ENCODE results near the gene DNAAF5. TPM values are rescaled to one million over a fixed set of nuclear protein-coding genes. Genes with fewer than 3 reads are reported as not detected.
"Not testable (repeated sequence)": the region's sequence is repeated elsewhere in the genome, so short reads cannot be mapped to it uniquely, and the experiment has no call there.

Gene DNAAF5
- polyA plus RNA-seq, 3 donors, result 39.8 to 43.8 (median 39.9) TPM

DNA sequence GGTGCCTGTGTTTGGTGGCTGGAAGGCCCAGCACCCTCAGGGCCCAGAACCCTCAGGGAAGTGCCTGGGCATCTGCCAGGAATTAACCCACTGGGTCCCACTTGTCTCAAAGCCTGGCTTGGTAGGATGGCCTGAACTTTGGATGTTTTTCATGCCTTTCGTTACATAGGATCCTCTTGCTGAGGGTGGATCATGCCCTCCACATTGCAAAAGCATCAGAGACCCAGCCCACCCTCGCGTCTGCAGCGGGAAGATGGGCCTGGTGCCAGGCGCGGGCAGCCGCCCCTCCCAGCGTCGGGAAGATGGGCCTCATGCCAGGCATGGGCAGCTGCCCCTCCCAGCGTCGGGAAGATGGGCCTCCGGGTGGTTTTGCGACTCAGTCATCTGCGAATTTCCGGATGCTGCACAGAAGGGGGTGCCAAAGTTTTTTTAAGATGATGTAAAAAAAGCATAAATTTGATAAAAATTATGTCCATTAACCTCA lies 52.5 kb downstream of the DNAAF5 start:
- no peak for DNase-seq

DNA sequence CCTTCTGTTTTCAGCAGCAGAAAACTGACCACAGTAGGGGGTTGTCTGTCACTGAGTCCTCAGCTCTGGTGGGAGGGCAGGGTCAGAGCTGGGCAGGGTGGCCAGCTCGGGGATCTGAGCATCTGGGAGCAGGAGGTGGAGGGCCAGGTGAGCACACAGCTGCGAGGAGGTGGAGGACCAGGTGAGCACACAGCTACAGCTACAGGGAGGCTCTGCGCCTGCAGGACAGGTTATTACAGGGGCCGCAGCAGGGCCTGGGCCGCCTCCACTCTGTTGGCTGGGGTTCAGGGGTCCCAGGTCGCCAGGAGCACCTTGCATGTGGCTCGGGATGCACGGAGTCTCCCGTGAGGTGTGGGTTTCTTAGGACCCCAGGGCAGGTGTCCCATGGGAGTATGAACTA lies 53.0 kb downstream of the DNAAF5 start:
- DNase-seq, result no peak

DNA sequence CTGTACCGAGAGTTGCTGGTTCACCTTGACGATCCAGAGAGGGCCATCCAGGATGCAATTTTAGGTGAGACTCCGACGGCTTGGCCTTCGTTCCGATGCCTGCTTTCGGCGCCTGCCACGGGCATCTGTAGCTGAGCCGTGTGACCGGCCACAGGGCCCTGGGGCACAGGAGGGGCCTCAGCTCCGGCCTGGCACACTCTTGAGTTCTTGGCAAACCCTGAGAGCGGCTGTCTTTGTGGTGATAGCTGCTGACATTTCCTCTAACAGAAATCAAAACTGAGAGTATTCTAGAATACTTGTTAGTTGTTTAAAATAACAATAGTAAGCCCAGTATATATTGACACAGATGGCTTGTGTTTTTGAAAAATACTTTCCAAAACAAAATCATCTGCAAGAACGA lies 53.6 kb downstream of the DNAAF5 start:
- no peak for DNase-seq

DNA sequence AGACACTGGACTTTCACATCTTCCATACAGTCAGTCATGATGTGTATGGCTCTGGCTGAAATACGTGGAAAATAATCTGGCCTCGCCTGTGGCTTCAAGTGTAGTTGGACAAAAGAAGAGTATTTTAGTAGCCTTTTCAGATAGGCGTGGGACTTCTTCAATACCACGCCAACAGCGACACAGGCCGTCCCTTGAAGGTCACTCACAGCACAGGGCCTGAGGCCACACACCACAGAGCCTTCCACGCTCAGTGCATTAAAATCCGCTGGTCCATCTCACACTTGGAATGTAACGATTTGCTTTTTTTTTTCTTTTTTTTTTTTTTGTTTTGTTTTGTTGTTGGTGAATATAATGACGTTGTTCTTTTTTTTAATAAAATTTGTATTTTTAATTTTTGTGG lies 54.0 kb downstream of the DNAAF5 start:
- DNase-seq, result no peak

DNA sequence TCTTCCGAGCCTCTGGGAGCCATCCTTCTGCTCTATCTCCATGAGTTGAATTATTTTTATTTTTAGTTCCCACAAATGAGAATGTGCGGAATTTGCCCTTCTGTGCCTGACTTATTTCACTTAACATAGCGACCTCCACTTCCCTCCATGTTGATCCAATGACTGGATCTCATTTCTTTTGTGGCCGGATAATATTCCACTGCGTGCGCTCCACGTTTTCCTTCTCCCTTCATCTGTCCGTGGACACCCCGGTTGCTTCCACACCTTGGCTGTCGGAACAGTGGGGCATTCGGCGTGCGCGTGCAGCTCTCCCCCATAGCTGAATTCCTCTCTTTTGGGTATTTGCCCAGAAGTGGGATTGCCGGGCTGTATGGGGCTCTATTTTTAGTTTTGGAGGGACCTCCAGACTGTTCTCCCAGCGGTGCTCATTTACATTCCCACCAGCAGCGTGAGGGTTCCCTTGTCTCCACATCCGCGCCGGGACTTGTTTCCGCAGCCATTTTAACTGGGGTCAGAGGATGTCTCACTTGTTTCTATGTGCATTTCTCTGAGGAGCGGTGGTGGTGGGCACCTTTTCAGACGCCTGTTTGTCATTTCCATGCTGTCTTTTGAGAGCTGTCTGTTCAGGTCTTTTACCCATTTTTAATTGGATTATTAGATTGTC lies 54.8 kb downstream of the DNAAF5 start:
- no peak for DNase-seq

DNA sequence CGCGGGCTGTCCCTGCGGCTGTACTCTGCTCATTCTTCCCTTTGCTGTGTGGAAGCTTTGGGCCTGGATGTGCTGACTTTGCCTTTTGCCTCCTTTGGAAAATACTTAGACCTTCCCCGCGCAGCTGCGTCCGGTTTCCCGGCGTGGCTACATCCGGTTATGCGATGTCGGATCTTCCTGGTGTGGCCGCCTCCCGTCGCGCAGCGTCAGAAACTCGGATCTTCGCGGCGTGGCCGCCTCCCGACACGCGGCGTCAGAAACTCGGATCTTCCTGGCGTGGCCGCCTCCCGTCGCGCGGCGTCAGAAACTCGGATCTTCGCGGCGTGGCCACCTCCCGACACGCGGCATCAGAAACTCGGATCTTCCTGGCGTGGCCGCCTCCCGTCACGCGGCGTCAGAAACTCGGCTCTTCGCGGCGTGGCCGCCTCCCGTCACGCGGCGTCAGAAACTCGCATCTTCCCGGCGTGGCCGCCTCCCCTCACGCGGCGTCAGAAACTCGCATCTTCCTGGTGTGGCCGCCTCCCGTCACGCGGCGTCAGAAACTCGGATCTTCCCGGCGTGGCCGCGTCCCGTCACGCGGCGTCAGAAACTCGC lies 55.5 kb downstream of the DNAAF5 start:
- DNase-seq, result no peak

DNA sequence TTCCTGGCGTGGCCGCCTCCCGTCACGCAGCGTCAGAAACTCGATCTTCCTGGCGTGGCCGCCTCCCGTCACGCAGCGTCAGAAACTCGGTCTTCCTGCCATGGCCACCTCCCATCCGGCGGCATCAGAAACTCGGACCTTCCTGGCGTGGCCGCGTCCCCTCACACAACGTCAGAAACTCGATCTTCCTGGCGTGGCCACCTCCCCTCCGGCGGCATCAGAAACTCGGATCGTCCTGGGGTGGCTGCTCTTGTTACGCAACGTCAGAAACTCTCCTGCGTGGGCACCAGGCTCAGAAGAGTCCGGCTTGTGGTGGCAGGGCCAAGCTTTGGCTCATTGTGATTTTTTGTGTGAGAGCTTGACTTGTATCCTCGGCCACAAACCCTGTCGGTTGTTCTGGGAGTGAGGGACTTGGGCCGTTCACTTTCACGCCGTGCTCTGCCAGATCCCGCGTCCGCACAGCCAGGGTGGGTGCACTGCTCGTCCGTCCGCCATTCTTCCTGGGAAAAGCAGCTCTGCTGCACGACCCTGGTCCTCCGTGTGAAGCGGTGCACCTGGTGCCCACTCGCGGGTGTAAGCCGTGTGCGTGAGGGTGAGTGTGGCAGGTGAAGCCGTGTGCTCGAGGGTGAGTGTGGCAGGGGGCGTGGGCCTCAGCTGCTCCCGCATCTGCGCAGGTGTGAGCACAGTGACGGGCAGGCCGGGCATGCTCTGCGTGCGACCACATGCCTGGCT lies 56.4 kb downstream of the DNAAF5 start:
- no peak for DNase-seq

DNA sequence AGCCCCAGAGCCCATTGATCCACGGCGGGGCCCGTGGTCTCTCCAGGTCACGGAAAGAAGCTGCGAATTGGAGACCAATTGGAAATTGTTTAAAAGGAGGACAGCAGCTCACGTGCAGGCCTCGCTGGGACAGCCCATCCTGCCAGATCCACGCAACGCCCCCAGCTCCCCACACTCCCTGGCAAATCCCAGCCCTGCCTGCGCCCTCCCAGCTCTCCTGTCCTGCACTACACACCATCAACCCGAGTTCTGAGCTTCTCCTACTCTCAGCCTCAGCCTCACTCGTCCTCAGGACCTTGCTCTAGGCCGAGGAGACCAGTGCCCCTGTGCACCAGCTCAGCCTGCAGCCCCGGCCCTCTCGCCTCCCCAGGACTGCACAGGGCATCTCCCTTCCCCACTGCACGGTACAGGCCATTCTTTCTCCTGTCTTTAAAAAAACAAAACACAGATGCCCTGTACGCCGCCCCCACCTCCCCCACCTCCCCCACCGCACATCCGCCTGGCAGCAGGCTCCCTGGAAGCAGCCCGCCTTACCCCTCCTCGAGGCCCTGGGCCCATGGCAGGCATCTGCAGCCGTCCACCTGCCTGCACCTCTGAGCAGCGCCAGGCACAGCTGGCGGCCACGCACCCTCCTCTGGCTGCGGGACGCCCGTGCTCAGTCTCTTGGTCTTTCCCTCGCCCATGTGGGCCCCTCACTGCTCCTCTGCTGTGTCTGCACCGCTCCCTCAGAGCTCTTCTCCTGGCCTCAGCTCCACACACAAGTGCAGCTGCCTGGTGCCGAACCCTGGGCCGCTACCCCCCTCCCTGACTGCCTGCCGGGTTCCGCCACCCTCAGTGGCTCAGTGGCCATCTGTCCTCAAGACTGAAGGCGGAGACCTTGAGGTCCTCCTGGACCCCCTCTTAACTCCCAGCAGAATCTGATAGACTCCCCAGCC lies 57.3 kb downstream of the DNAAF5 start:
- DNase-seq, result no peak

DNA sequence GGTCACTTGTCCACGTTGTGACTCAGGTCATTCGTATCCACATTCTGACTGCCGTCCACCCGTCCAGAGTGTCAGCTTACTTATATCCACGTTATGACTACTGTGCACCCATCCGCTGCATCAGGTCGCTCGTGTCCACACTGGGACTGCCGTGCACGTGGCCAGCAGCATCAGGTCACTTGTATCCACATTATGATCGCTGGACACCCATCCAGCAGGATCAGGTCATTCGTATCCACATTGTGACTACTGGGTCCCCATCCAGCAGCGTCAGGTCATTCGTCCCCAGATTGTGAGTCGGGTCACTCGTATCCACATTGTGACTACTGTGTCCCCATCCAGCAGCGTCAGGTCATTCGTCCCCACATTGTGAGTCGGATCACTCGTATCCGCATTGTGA lies 58.5 kb downstream of the DNAAF5 start:
- no peak for DNase-seq

DNA sequence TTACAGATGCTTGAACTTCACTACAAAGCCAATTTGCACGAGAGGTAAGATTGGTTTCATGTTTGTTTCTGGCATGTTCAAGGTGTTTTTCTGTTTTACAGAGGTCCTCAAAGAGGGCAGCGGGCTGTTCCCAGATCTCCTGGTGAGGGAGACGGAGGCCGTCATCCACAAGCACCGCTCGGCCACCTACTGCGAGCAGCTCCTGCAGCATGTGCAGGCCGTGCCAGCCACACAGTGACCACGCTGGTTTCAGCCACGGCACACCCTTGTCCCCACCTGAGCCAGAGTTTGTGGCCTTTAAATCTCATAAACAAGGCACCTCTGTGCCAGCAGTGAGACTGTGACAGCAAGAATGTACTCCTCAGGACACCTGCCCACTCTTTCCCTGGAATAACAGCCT lies 58.9 kb downstream of the DNAAF5 start:
- DNase-seq, result no peak

DNA sequence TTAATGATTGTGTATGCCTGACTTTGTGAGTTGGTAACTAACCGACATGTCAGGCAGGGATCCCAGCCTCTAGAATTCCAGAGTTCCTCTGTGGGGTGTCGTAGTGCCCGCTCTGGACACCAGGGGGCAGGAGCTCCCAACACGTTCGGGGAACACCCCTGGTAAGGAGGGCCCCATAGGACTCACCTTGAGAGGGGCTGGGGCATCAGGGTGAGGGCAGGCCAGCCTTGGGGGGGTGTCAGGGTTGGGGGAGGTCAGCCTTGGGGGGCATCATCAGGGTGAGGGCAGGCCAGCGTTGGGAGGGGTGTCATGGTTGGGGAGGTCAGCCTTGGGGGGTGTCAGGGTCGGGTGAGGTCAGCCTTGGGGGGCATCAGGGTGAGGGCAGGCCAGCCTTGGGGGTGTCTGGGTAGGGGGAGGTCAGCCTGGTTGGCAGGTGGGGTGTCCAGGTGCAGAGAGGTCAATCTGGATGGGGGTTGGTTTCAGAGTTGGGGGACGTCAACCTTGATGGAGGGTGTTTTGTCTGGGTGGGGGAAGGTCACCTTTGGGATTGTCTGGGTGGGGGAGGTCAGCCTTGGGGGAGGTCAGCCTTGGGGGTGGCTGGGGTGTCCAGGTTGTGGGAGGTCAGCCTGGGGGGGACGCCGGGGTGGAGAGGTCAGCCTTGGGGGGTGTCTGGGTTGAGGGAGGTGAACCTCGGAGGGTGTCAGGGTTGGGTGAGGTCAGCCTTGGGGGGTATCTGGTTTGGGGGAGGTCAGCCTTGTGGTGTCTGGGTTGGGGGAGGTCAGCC lies 60.2 kb downstream of the DNAAF5 start:
- DNase-seq, result no peak

DNA sequence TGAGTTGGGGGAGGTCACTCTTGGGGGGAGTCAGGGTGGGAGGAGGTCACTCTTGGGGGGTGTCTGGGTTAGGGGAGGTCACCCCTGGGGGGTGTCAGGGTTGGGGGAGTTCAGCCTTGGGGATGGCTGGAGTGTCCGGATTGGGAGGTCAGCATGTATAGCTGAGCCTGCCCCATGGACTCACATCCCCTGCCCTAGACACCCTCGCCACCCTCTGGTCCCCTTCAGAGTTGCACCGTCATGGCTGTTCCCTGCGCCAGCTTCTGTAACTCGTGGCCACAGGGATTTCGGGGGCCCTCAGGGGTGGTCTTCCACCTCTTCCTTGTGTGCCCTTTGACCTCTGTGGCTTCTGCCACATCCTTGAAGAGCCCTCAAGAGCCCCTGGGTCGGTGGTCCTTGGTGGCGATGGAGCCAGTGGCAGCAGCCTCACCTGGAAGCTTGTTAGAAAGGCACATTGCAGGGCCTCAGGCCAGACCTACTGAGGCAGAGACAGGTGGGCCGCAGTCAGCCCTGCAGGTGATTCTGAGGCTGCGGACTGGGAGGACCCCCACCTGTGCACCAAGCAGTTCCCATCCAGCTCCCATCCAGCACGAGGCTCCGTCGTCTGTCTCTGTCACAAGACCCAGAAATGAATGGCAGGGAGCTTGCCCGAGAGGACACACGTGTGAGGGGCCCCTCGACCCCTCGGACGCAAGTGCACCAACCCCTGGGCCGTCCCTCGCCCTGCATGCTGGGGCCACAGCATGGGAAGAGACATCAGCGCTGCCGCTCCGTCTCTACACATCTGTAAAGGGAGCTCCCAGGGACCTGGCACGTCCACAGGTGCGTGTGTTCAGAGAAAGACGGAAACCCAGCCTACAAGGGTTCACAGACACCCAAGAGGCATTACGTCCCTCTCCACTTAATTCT lies 61.1 kb downstream of the DNAAF5 start:
- no peak for DNase-seq

DNA sequence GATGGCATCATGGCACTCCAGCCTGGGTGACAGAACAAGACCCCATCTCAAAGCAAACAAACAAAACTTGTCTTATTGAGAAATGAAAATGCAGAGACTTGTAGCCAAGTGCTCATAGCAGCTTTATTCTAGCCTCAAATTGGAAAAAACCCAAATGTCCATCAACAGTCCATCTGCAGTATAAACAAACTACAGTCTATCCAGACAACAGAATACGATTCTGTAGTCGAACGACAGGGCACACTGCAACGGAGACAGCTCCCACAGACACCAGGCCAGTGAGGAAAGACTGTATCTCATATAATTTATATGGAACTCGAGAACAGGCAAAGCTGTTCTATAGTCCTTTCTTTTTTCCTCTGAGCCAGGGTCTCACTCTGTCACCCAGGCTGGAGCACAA lies 65.0 kb downstream of the DNAAF5 start:
- DNase-seq, result no peak

DNA sequence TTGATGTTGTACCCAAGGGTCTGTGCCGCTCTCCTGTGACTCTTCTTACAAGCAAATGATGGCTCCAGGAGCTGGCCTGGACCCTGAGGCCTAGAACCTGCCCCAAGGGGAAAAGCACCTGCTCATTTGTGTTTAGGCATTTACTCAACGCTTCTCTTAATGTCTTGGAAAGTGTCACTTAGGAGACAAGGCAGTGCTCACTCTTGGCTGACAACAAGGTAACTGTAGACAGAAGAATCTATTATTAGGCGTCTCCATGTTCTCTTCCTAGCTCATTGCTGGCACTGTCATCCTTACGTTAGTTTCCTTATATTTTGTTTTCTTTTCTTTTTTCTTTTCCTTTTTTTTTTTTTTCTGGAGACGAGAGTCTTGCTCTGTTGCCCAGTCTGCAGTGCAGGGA lies 67.7 kb downstream of the DNAAF5 start:
- no peak for DNase-seq

DNA sequence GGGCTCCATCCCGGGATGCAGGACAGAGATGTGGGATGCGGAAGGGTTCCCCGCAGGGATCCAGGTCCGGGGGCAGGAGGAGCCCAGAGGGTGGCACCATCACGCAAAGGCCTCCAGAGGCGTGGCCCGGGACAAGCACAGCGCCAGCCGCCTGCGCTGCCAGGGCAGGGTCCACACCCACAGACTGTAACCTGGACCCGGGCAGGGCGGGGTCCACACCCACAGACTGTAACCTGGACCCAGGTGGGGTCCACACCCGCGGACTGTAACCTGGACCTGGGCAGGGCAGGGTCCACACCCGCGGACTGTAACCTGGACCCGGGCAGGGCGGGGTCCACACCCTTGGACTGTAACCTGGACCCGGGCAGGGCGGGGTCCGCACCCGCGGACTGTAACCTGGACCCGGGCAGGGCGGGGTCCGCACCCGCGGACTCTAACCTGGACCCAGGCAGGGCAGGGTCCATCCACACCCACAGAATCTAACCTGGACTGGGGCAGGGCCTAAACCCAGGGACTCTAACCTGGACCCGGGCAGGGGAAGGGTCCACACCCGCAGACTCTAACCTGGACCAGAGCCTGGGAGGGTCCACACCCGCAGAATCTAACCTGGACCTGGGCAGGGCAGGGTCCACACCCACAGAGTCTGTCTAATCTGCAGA lies 68.3 kb downstream of the DNAAF5 start:
- DNase-seq, result no peak

DNA sequence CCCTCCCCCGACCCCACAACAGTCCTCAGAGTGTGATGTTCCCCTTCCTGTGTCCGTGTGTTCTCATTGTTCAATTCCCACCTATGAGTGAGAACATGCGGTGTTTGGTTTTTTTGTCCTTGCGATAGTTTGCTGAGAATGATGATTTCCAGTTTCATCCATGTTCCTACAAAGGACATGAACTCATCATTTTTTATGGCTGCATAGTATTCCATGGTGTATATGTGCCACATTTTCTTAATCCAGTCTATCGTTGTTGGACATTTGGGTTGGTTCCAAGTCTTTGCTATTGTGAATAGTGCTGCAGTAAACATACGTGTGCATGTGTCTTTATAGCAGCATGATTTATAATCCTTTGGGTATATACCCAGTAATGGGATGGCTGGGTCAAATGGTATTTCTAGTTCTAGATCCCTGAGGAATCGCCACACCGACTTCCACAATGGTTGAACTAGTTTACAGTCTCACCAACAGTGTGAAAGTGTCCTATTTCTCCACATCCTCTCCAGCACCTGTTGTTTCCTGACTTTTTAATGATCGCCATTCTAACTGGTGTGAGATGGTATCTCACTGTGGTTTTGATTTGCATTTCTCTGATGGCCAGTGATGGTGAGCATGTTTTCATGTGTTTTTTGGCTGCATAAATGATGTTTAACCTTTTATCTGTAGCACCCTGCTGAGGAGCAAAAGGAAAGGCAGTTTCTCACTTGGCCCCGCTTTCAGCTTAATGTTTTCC lies 70.1 kb downstream of the DNAAF5 start:
- DNase-seq, result not testable (repeated sequence)

DNA sequence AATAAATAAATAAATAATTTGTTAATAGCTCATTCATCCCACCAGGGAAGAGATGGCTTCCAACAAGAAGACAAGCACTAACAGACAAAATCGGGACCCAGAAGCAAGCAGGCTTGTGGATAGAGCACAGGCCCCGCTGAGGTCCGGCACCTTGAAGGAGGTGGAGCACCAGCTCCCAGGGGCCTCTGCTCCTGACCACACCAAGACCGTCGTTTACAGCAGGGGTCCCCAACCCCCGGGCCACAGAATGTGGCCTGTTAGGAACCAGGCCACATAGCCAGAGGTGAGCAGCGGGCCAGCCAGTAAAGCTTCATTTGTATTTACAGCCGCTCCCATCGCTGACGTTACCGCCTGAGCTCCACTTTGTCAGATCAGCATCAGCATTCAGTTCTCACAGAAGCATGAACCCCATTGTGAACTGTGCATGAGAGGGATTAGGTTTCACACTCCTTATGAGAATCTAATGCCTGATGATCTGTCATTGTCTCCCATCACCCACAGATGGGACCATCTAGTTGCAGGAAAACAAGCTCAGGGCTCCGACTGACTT lies 72.5 kb downstream of the DNAAF5 start:
- DNase-seq, result no peak

DNA sequence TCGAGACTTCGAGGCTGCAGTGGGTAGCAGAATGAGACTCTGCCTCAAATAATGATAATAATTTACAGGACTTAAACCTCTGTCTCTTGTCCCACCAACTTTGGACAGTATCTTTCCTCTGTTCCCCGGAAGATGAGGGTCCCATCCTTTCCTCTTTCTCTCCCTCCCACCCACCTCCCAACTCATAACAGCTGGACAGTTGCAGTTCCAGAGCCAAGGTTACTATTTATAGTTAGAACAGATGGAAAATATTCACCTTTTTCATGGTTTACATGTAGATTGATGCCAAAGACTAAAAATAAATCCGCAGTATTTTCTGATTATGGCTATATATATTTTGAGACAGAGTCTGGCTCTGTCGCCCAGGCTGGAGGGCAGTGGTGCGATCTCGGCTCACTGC lies 74.2 kb downstream of the DNAAF5 start:
- DNase-seq, result no peak

DNA sequence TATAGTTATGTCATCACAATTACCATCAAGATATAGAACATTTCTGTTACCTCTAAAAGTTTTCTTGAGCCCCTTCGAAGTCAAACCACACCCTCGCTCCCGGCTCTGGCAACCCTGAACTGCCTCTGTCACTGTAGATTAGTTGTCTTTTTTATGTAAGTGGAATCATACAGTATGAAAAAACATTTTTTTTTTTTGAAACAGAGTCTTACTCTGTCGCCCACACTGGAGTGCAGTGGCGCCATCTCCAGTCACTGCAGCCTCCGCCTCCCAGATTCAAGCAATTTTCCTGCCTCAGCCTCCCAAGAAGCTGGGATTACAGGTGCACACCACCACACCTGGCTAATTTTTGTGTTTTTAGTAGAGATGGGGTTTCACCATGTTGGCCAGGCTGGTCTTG lies 74.9 kb downstream of the DNAAF5 start:
- DNase-seq, result not testable (repeated sequence)

All from renal pelvis (tissue), 4 donors.